SIG-M5 treated with dmso at 0.1 percent for 504 hours (cell line): ENCODE measurements around the gene ARHGEF1.
"Not testable (repeated sequence)": the region's sequence is repeated elsewhere in the genome, so short reads cannot be mapped to it uniquely, and the experiment has no call there.

Experiments used
- DNase-seq: peaks from one replicate; lab custom pipeline; 2025; ENCODE audit not compliant: unreplicated experiment; lab: John Stamatoyannopoulos, UW

ARHGEF1 gene

GRCh38 chr19:41861846-41862245 lies 21.1 kb upstream of the ARHGEF1 start:
- no peak for DNase-seq

GRCh38 chr19:41862445-41862986 lies 20.5 kb upstream of the ARHGEF1 start:
- DNase-seq = no peak

- DNase-seq = peak; percentile 54
Observed at GRCh38 chr19:41863209-41863931, 19.6 kb upstream of the ARHGEF1 start.

GRCh38 chr19:41864374-41864773 lies 18.6 kb upstream of the ARHGEF1 start:
- DNase-seq = no peak

GRCh38 chr19:41866284-41866683 lies 16.7 kb upstream of the ARHGEF1 start:
- DNase-seq = no peak

GRCh38 chr19:41868120-41868988 lies 14.6 kb upstream of the ARHGEF1 start:
- no peak for DNase-seq

GRCh38 chr19:41868989-41869300 lies 14.0 kb upstream of the ARHGEF1 start:
- no peak for DNase-seq

GRCh38 chr19:41869374-41869955 lies 13.5 kb upstream of the ARHGEF1 start:
- DNase-seq = no peak

- DNase-seq = no peak
Observed at GRCh38 chr19:41870401-41870873, 12.5 kb upstream of the ARHGEF1 start.

- DNase-seq = peak; percentile 76
Observed at GRCh38 chr19:41871573-41872383, 11.2 kb upstream of the ARHGEF1 start.

- no peak for DNase-seq
Observed at GRCh38 chr19:41872384-41872774, 10.6 kb upstream of the ARHGEF1 start.

- DNase-seq = peak; percentile 68
Observed at GRCh38 chr19:41872775-41873647, 10.0 kb upstream of the ARHGEF1 start.

GRCh38 chr19:41875973-41876372 lies 7.0 kb upstream of the ARHGEF1 start:
- not testable (repeated sequence) for DNase-seq

- peak; percentile 70 for DNase-seq
Observed at GRCh38 chr19:41876847-41877832, 5.8 kb upstream of the ARHGEF1 start, which contains the start of gene CD79A. Gene CD79A (plus strand): TSS chr19:41877279. CDS start chr19:41877305, 26 bp downstream.

- no peak for DNase-seq
Observed at GRCh38 chr19:41877916-41878905, 4.8 kb upstream of the ARHGEF1 start.

GRCh38 chr19:41879080-41879479 lies 3.9 kb upstream of the ARHGEF1 start:
- DNase-seq = no peak

GRCh38 chr19:41879670-41880328 lies 3.2 kb upstream of the ARHGEF1 start:
- no peak for DNase-seq
